Neuronal stem cell (in vitro differentiated cells): ENCODE measurements around the gene FPGS.
"Not testable (repeated sequence)": the region's sequence is repeated elsewhere in the genome, so short reads cannot be mapped to it uniquely, and the experiment has no call there.

Experiments
- DNase-seq: peaks from one replicate; pipeline ENCODE4 v3.0.0-alpha.2; 2013; ENCODE audit warnings: low spot score
- H2AFZ ChIP-seq: one replicate; pipeline ENCODE4 v1.6.1; 2013; ENCODE audit warnings: mild to moderate bottlenecking, low read length, inconsistent platforms
- H2AK5ac ChIP-seq: 2 replicates; pipeline ENCODE4 v1.6.1; 2013; ENCODE audit warnings: low read depth, mild to moderate bottlenecking, inconsistent platforms, low read length, moderate library complexity, mixed read lengths
- H2BK120ac ChIP-seq: 2 replicates; pipeline ENCODE4 v1.6.1; 2013; ENCODE audit warnings: low read depth, mild to moderate bottlenecking, inconsistent platforms, low read length, moderate library complexity, mixed read lengths
- H2BK12ac ChIP-seq: one replicate; pipeline ENCODE4 v1.6.1; 2013; ENCODE audit warnings: low read length, inconsistent platforms
- H2BK15ac ChIP-seq: 2 replicates; pipeline ENCODE4 v1.6.1; 2013; ENCODE audit warnings: mild to moderate bottlenecking, low read length, inconsistent platforms, mixed read lengths
- H2BK5ac ChIP-seq: one replicate; pipeline ENCODE4 v1.6.1; 2013; ENCODE audit warnings: inconsistent platforms, mild to moderate bottlenecking, low read length, moderate library complexity
- H3K14ac ChIP-seq: one replicate; pipeline ENCODE4 v1.6.1; 2013; ENCODE audit warnings: low read length, inconsistent platforms
- H3K18ac ChIP-seq: 2 replicates; pipeline ENCODE4 v1.6.1; 2013; ENCODE audit warnings: low read length, inconsistent platforms
- H3K23ac ChIP-seq: 2 replicates; pipeline ENCODE4 v1.6.1; 2013; ENCODE audit warnings: low read depth, mild to moderate bottlenecking, mixed read lengths, low read length, inconsistent platforms; ENCODE audit not compliant: poor library complexity
- H3K27ac ChIP-seq: replicated peaks from 3 replicates; pipeline ENCODE4 v1.5.1; 2013; ENCODE audit warnings: low read length, inconsistent platforms
- H3K27me3 ChIP-seq, 3 experiments: 2 replicates each; pipeline ENCODE4 v1.6.1; 2013; ENCODE audit warnings: low read length in 3 of 3, mild to moderate bottlenecking in 2 of 3, inconsistent platforms in 1 of 3, low read depth in 1 of 3, mixed read lengths in 1 of 3, moderate library complexity in 1 of 3; ENCODE audit not compliant: control insufficient read depth in 3 of 3, insufficient read depth in 3 of 3
- H3K36me3 ChIP-seq, 2 donors: replicated peaks in 1 of 2; 2 replicates each; pipeline ENCODE4 v1.6.1; 2013; ENCODE audit warnings: low read length in 2 of 2; ENCODE audit not compliant: control insufficient read depth in 2 of 2, insufficient read depth in 2 of 2
- H3K4ac ChIP-seq: 2 replicates; pipeline ENCODE4 v1.6.1; 2013; ENCODE audit warnings: inconsistent platforms, mild to moderate bottlenecking, low read length, moderate library complexity
- H3K4me1 ChIP-seq, 2 donors: 1 replicate in 1 of 2; 2 replicates in 1 of 2; pipeline ENCODE4 v1.6.1; 2013; ENCODE audit warnings: low read length in 2 of 2, low read depth in 1 of 2; ENCODE audit not compliant: control insufficient read depth in 2 of 2, insufficient read depth in 1 of 2
- H3K4me2 ChIP-seq: one replicate; pipeline ENCODE4 v1.6.1; 2013; ENCODE audit warnings: mild to moderate bottlenecking, low read length, inconsistent platforms; ENCODE audit not compliant: insufficient read depth, poor library complexity, severe bottlenecking
- H3K4me3 ChIP-seq, 2 donors: 2 replicates each; pipeline ENCODE4 v1.5.1; 2013; ENCODE audit warnings: low read length in 2 of 2, mild to moderate bottlenecking in 2 of 2, inconsistent platforms in 1 of 2, moderate library complexity in 1 of 2
- H3K79me1 ChIP-seq: one replicate; pipeline ENCODE4 v1.6.1; 2013; ENCODE audit warnings: low read depth, mild to moderate bottlenecking, inconsistent platforms, low read length, moderate library complexity
- H3K9ac ChIP-seq: one replicate; pipeline ENCODE4 v1.6.1; 2013; ENCODE audit warnings: mild to moderate bottlenecking, low read depth, low read length, inconsistent platforms; ENCODE audit not compliant: poor library complexity
- H3K9me3 ChIP-seq, 2 donors: replicated peaks in 1 of 2; 2 replicates each; pipeline versions ENCODE3 to v1.6.1; 2013; ENCODE audit warnings: low read length in 2 of 2, mild to moderate bottlenecking in 2 of 2, inconsistent platforms in 1 of 2, low read depth in 1 of 2, mixed read lengths in 1 of 2, moderate library complexity in 1 of 2; ENCODE audit not compliant: control insufficient read depth in 2 of 2, insufficient read depth in 1 of 2
- H4K8ac ChIP-seq: one replicate; pipeline ENCODE4 v1.6.1; 2013; ENCODE audit warnings: low read depth, mild to moderate bottlenecking, inconsistent platforms, low read length, moderate library complexity
- H4K91ac ChIP-seq: one replicate; pipeline ENCODE4 v1.6.1; 2013; ENCODE audit warnings: low read length, low read depth, mild to moderate bottlenecking, inconsistent platforms; ENCODE audit not compliant: poor library complexity
- WGBS, 2 donors: extraction: QIAGEN DNeasy Blood & Tissue Kit; methylation state at CpG; one replicate each; pipeline ENCODE4 v1.1.7; 2013; ENCODE audit warnings: missing lambda C conversion rate in 2 of 2, mixed read lengths in 1 of 2; ENCODE audit not compliant: insufficient read length in 2 of 2, insufficient replicate concordance in 1 of 2; ENCODE audit errors: extremely low coverage in 2 of 2; 5-methylcytosine and 5-hydroxymethylcytosine counted together

FPGS gene

GRCh38 chr9:127780126-127780885, 22.4 kb upstream of the FPGS start:
- Histone ChIP-seq H2BK12ac (peak overlapping the region; percentile 89), H3K27ac (peak overlapping the region; percentile 53), H2BK5ac (peak overlapping the region; percentile 68), H4K91ac (peak overlapping the region; percentile 68), H2BK120ac (peak overlapping the region; percentile 96), H3K79me1 (no peaks in the 10 kb centered on the region), H3K27me3 (peaks cover 0 to 26% (median 0%) of the 10 kb centered on the region in 3 experiments), H3K9me3 (no peaks in the 10 kb centered on the region), H3K4me1 (peaks cover 12 to 22% of the 10 kb centered on the region in 2 donors), H3K9ac (peak overlapping the region; percentile 36), H2AK5ac (peak overlapping the region; percentile 99), H4K8ac (no peak overlapping the region), H3K4me3 (no peak overlapping the region), H2BK15ac (peak overlapping the region; percentile 97), H3K18ac (peak overlapping the region; percentile 70), H3K14ac (peak overlapping the region; percentile 90), H3K23ac (no peak overlapping the region), H2AFZ (peak overlapping the region; percentile 61), H3K36me3 (no peaks in the 10 kb centered on the region), H3K4ac (peak overlapping the region; percentile 10), H3K4me2 (no peak overlapping the region)
- no peak for DNase-seq
- WGBS, 2 donors: no CpG with 5 or more reads among the region's 20 CpGs

GRCh38 chr9:127780909-127781308, 21.8 kb upstream of the FPGS start:
- peak overlapping the region; percentile 96 for H2BK120ac ChIP-seq
- not testable (repeated sequence) for H3K9me3 ChIP-seq, H3K27ac ChIP-seq, H3K36me3 ChIP-seq, DNase-seq, H3K4ac ChIP-seq, H3K14ac ChIP-seq, H2AFZ ChIP-seq, H3K79me1 ChIP-seq, H3K9ac ChIP-seq, H4K8ac ChIP-seq, H4K91ac ChIP-seq, H3K4me3 ChIP-seq, H3K18ac ChIP-seq, H3K23ac ChIP-seq, H3K4me2 ChIP-seq
- H2AK5ac ChIP-seq: peak overlapping the region; percentile 99
- peak overlapping the region; percentile 97 for H2BK15ac ChIP-seq
- no CpG with 5 or more reads among the region's 9 CpGs for WGBS, 2 donors
- peak overlapping the region; percentile 89 for H2BK12ac ChIP-seq
- H2BK5ac ChIP-seq: peak overlapping the region; percentile 68
- H3K4me1 ChIP-seq: peaks cover 12 to 22% of the 10 kb centered on the region in 2 donors
- H3K27me3 ChIP-seq: peaks cover 0 to 26% (median 0%) of the 10 kb centered on the region in 3 experiments

- Histone ChIP-seq H3K36me3 (peaks cover 0 to under 1% of the 10 kb centered on the region in 2 donors), H3K4ac (no peak overlapping the region), H3K4me1 (peaks cover 9 to 13% of the 10 kb centered on the region in 2 donors), H3K9ac (no peak overlapping the region), H2BK12ac (no peak overlapping the region), H4K8ac (no peak overlapping the region), H2AK5ac (no peak overlapping the region), H2AFZ (no peak overlapping the region), H3K79me1 (peaks cover 1% of the 10 kb centered on the region), H3K27ac (no peak overlapping the region), H2BK5ac (no peak overlapping the region), H3K14ac (no peak overlapping the region), H3K4me3 (no peak overlapping the region), H3K27me3 (peaks cover 0 to 26% (median 0%) of the 10 kb centered on the region in 3 experiments), H4K91ac (no peak overlapping the region), H3K23ac (no peak overlapping the region), H3K4me2 (no peak overlapping the region), H2BK15ac (no peak overlapping the region), H3K18ac (no peak overlapping the region), H3K9me3 (no peaks in the 10 kb centered on the region), H2BK120ac (no peak overlapping the region)
- no peak for DNase-seq
- WGBS, 2 donors: no CpG with 5 or more reads among the region's 4 CpGs
Measured at GRCh38 chr9:127781806-127782205, 20.9 kb upstream of the FPGS start.

- H3K27ac ChIP-seq: no peak overlapping the region
- no peak overlapping the region for H2BK12ac ChIP-seq
- peaks cover 7% of the 10 kb centered on the region for H3K79me1 ChIP-seq
- no peaks in the 10 kb centered on the region for H3K9me3 ChIP-seq
- no peak overlapping the region for H2BK120ac ChIP-seq
- H3K4ac ChIP-seq: no peak overlapping the region
- no peak overlapping the region for H4K91ac ChIP-seq
- no CpG with 5 or more reads among the region's 20 CpGs for WGBS, 2 donors
- H4K8ac ChIP-seq: no peak overlapping the region
- no peak for DNase-seq
- H3K4me2 ChIP-seq: no peak overlapping the region
- no peak overlapping the region for H2BK15ac ChIP-seq
- no peak overlapping the region for H3K14ac ChIP-seq
- H3K9ac ChIP-seq: peak overlapping the region; percentile 34
- H3K4me3 ChIP-seq: no peak overlapping the region
- no peak overlapping the region for H3K23ac ChIP-seq
- H3K18ac ChIP-seq: no peak overlapping the region
- H2AK5ac ChIP-seq: no peak overlapping the region
- peak overlapping the region; percentile 26 for H2AFZ ChIP-seq
- peaks cover 13 to 16% of the 10 kb centered on the region in 2 donors for H3K36me3 ChIP-seq
- H2BK5ac ChIP-seq: peak overlapping the region; percentile 8
- H3K27me3 ChIP-seq: peaks cover 0 to 26% (median 0%) of the 10 kb centered on the region in 3 experiments
- peaks cover 9 to 14% of the 10 kb centered on the region in 2 donors for H3K4me1 ChIP-seq
Measured at GRCh38 chr9:127783111-127784008, 19.3 kb upstream of the FPGS start.
